Urinary bladder (tissue), 4 donors: ENCODE results near the gene RMND5B. TPM values are rescaled to one million over a fixed set of nuclear protein-coding genes. Genes with fewer than 3 reads are reported as not detected.
"Not testable (repeated sequence)": the region's sequence is repeated elsewhere in the genome, so short reads cannot be mapped to it uniquely, and the experiment has no call there.

Source experiments
- DNase-seq: peaks from one replicate; pipeline ENCODE4 v3.0.0-alpha.2; 2015; ENCODE audit errors: extremely low spot score
- H3K27ac ChIP-seq: one replicate; pipeline ENCODE4 v1.5.1; 2013; ENCODE audit warnings: low read depth, mild to moderate bottlenecking, moderate library complexity
- H3K36me3 ChIP-seq: one replicate; pipeline ENCODE4 v1.6.1; 2013; ENCODE audit warnings: mild to moderate bottlenecking, moderate library complexity; ENCODE audit not compliant: insufficient read depth
- H3K4me1 ChIP-seq: one replicate; pipeline ENCODE4 v1.6.1; 2013; ENCODE audit warnings: mild to moderate bottlenecking, moderate library complexity; ENCODE audit not compliant: insufficient read depth
- H3K4me3 ChIP-seq: one replicate; pipeline ENCODE4 v1.5.1; 2013; ENCODE audit warnings: low read depth, low read length
- WGBS: extraction: QIAGEN DNeasy Blood & Tissue Kit; methylation state at CpG from one replicate; pipeline ENCODE4 v1.1.7; 2013; 5-methylcytosine and 5-hydroxymethylcytosine counted together
- polyA plus RNA-seq: library from polyadenylated mRNA; stranded (reverse); fragments of 200-250 nt; gene quantifications from one replicate; pipeline ENCODE4 v1.2.3, GENCODE V29; 2013
- total RNA-seq: library from RNA; depleted of rRNA; stranded (reverse); fragments of >200 nt; gene quantifications from one replicate; pipeline ENCODE4 v1.2.3, GENCODE V29; 2014
- donor health status: healthy with polysubstance abuse.
- donor health status: healthy.

RMND5B gene
- total and polyA plus RNA-seq, 2 donors = 18.1 to 48.3 TPM

- not testable (repeated sequence) for H3K27ac ChIP-seq, H3K4me1 ChIP-seq, H3K4me3 ChIP-seq, DNase-seq, H3K36me3 ChIP-seq
- WGBS = 76% methylated on average over 14 of the region's 14 CpGs
These were observed 3.4 kb upstream of the RMND5B start for GRCh38 chr5:178127300-178128009.

GRCh38 chr5:178129296-178129695, 1.5 kb upstream of the RMND5B start:
- H3K27ac ChIP-seq = no peak overlapping the region
- H3K36me3 ChIP-seq = no peaks in the 10 kb centered on the region
- no peak overlapping the region for H3K4me3 ChIP-seq
- WGBS = 90% methylated on average over 9 of the region's 9 CpGs
- DNase-seq = no peak
- H3K4me1 ChIP-seq = no peaks in the 10 kb centered on the region

GRCh38 chr5:178130234-178130575, 609 bp upstream of the RMND5B start:
- Histone ChIP-seq H3K4me3 (peak overlapping the region; percentile 91), H3K27ac (peak overlapping the region; percentile 85)
- H3K4me1 ChIP-seq, DNase-seq, H3K36me3 ChIP-seq: not testable (repeated sequence)
- WGBS = 8% methylated on average over 11 of the region's 11 CpGs

GRCh38 chr5:178131446-178131996, 707 bp downstream of the RMND5B start:
- no peaks in the 10 kb centered on the region for H3K4me1 ChIP-seq
- H3K4me3 ChIP-seq = peak overlapping the region; percentile 91
- H3K27ac ChIP-seq = no peak overlapping the region
- no peaks in the 10 kb centered on the region for H3K36me3 ChIP-seq
- DNase-seq = no peak
- 23% methylated on average over 10 of the region's 10 CpGs for WGBS

- Histone ChIP-seq H3K36me3 (no peaks in the 10 kb centered on the region), H3K4me3 (no peak overlapping the region), H3K27ac (no peak overlapping the region), H3K4me1 (no peaks in the 10 kb centered on the region)
- no peak for DNase-seq
- 87% methylated on average over 10 of the region's 10 CpGs for WGBS
These were observed 6.2 kb downstream of the RMND5B start for GRCh38 chr5:178136990-178137389.

- H3K36me3 ChIP-seq = no peaks in the 10 kb centered on the region
- H3K27ac ChIP-seq = no peak overlapping the region
- 91% methylated on average over 12 of the region's 12 CpGs for WGBS
These were observed 7.2 kb downstream of the RMND5B start for GRCh38 chr5:178137991-178138390.

GRCh38 chr5:178141550-178141949, 10.7 kb downstream of the RMND5B start:
- Histone ChIP-seq H3K27ac (no peak overlapping the region), H3K4me1 (no peaks in the 10 kb centered on the region), H3K36me3 (no peaks in the 10 kb centered on the region), H3K4me3 (no peak overlapping the region)
- 96% methylated on average over 4 of the region's 4 CpGs for WGBS
- no peak for DNase-seq

More at GRCh38 chr5:178137991-178138390, 7.2 kb downstream of the RMND5B start:
- Histone ChIP-seq H3K4me1 (no peaks in the 10 kb centered on the region), H3K4me3 (no peak overlapping the region)
- no peak for DNase-seq

- H3K4me1 ChIP-seq = no peaks in the 10 kb centered on the region
- H3K27ac ChIP-seq = no peak overlapping the region
- no peak overlapping the region for H3K4me3 ChIP-seq
- H3K36me3 ChIP-seq = peaks cover 2% of the 10 kb centered on the region
- WGBS = 91% methylated on average over 20 of the region's 20 CpGs
- DNase-seq = no peak
These were observed 11.8 kb downstream of the RMND5B start for GRCh38 chr5:178142642-178143041.

- WGBS = 62% methylated on average over 6 of the region's 6 CpGs
- DNase-seq = no peak
- peaks cover 6% of the 10 kb centered on the region for H3K36me3 ChIP-seq
- no peak overlapping the region for H3K27ac ChIP-seq
- no peak overlapping the region for H3K4me3 ChIP-seq
- no peaks in the 10 kb centered on the region for H3K4me1 ChIP-seq
These were observed 12.4 kb downstream of the RMND5B start for GRCh38 chr5:178143246-178143645.

- Histone ChIP-seq H3K4me3 (no peak overlapping the region), H3K4me1 (no peaks in the 10 kb centered on the region), H3K27ac (no peak overlapping the region), H3K36me3 (peaks cover 6% of the 10 kb centered on the region)
- no peak for DNase-seq
- 27% methylated on average over 10 of the region's 10 CpGs for WGBS
These were observed 13.1 kb downstream of the RMND5B start for GRCh38 chr5:178143901-178144300.

GRCh38 chr5:178145965-178146820, 15.4 kb downstream of the RMND5B start:
- 66% methylated on average over 14 of the region's 14 CpGs for WGBS
- no peak for DNase-seq
- Histone ChIP-seq H3K4me1 (no peaks in the 10 kb centered on the region), H3K4me3 (no peak overlapping the region), H3K36me3 (peaks cover 6% of the 10 kb centered on the region), H3K27ac (no peak overlapping the region)

GRCh38 chr5:178147406-178147805, 16.6 kb downstream of the RMND5B start:
- no peaks in the 10 kb centered on the region for H3K4me1 ChIP-seq
- no peak for DNase-seq
- H3K4me3 ChIP-seq = no peak overlapping the region
- peaks cover 6% of the 10 kb centered on the region for H3K36me3 ChIP-seq
- WGBS = 92% methylated on average over 15 of the region's 15 CpGs
- H3K27ac ChIP-seq = no peak overlapping the region

- WGBS = 75% methylated on average over 11 of the region's 11 CpGs
These were observed 18.6 kb downstream of the RMND5B start for GRCh38 chr5:178149199-178149932.

More at GRCh38 chr5:178149199-178149932, 18.6 kb downstream of the RMND5B start:
- Histone ChIP-seq H3K4me1 (no peaks in the 10 kb centered on the region), H3K36me3 (peaks cover 6% of the 10 kb centered on the region), H3K4me3 (no peak overlapping the region), H3K27ac (no peak overlapping the region)
- DNase-seq = no peak
